Stomach (tissue), 4 donors: ENCODE measurements around the gene USP13.

Experiments used
- CTCF ChIP-seq, 7 experiments: fragments of 450-650 bp in 4 of 7; fragments of 200-600 bp in 3 of 7; sonication (generic) in 3 of 7; IDR thresholded peaks; one replicate each; pipeline ENCODE4 v1.5.1; 2016 to 2019; ENCODE audit warnings: antibody characterized with exemption in 7 of 7, control low read depth in 2 of 7, mild to moderate bottlenecking in 1 of 7
- EP300 ChIP-seq: sonication (generic); formaldehyde crosslinking; IDR thresholded peaks from one replicate; pipeline ENCODE4 v1.6.1; 2017; ENCODE audit warnings: antibody characterized with exemption
- POLR2A ChIP-seq, 4 donors: fragments of 450-650 bp; IDR thresholded peaks; one replicate each; pipeline ENCODE4 v1.6.1; 2016; ENCODE audit warnings: antibody characterized with exemption in 4 of 4, control low read depth in 2 of 4, mild to moderate bottlenecking in 1 of 4, moderate library complexity in 1 of 4

GRCh38 chr3:179734497-179735281, 81.8 kb downstream of the USP13 start:
- no peak for TF ChIP-seq CTCF (IDR thresholded peaks at IDR 0.05)
- TF ChIP-seq POLR2A (IDR thresholded peaks at IDR 0.05): no peak
- no peak for TF ChIP-seq EP300
